NCI-H187 treated with DMSO at 0.1 percent for 48 hours (cell line): ENCODE results near the gene MACROH2A1.

ENCODE experiments used
- DNase-seq: peaks from one replicate; lab custom pipeline; 2025; lab: John Stamatoyannopoulos, UW

The MACROH2A1 gene

GRCh38 chr5:135435467-135436330 lies 36.7 kb upstream of the MACROH2A1 start:
- DNase-seq: no peak

- DNase-seq: no peak
Observed at GRCh38 chr5:135434591-135435466, 35.8 kb upstream of the MACROH2A1 start.

DNA sequence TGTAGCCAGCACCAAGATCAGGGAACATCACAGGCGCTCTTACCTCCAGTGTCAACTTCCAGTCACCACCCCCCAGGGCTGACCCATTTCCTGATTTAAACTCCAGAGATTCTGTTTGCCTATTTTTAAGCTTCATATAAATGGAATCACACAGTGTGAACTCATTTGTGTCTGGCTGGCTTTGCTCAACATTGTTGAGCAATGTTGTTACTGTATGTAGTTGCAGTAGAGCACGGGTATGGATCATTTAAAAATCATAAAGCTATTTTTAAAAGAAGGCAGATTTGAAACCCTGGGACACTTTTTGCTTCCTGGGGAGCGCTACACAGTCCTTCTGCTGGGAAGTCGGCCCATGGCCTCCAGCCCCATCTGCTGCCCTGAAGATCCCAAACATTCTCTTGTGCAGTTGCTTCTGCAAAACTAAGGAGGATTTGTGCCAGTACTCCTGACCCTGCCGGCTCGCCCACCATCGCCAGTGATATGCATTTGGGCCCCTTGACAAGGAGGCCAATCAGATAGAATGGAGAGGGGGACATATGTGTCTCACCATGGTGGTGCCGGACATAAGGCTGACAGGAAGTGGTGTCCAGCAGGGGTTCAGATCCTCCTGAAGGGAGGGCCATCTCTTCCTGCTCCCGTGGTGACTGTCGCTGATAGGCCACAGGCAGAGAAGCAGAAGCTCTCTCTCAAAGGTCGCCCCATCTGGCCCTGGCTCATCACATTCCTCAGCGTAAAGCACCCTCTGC lies 34.8 kb upstream of the MACROH2A1 start:
- no peak for DNase-seq

DNA sequence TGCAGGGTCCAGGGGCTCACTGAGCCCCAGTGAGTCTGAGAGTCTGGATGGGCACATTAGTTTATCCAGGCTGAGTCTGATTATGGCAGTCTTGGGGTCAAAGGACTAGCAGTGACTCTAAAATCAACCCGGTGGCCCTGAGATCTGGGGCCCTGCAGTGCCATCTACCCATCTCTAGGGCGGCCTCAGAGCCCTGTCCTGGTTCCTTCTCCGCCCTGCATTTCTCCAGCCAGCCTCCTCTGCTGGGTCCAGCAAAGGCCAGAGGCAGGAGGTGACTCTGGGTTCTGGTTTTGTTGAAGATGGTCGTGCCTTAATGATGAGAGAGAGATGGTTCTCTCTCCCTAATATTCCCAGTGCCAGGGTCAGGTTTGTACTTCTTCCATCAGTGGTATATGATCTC lies 33.1 kb upstream of the MACROH2A1 start:
- no peak for DNase-seq

GRCh38 chr5:135430135-135430437 lies 31.1 kb upstream of the MACROH2A1 start:
- no peak for DNase-seq

DNA sequence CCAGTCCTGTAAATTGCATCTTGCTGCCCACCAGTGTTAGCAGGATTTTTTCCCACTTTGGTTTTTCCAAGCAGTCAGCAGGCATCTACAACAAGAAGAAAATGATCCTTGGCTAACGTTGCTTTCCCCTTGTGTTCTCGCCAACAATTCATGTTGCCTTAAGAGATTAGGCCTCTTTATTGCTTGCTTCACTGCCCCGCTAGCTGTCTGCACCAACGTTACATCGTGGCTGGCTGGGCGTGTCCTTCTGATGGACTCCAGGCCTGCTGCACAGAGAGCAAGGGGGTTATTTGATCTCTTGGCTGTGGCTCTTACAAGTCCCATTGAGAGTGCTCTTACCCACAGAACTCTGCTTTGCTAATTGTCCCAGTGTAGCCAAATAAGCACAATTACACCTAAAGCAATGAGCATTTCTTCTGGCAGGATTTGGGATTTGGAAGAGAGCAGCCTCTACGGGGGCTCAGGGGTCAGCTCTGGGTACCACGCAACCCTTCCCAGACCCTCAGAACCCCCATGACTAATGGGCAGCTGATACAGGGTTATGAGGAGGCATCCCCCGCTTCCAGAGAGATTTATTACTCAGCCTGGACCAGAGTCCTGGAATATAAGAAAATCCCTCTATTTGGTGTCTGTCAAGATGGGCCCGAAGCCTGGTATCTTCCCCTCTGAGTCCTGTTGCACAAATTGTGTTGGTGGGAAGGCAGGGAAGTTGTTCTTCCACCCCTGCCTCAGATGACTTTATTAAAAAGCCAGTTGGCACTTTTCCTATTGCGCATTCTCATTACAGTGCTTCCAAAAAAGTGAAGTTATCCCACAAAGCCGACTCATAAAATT lies 30.5 kb upstream of the MACROH2A1 start:
- no peak for DNase-seq

- no peak for DNase-seq
Observed at GRCh38 chr5:135428586-135428985, 29.6 kb upstream of the MACROH2A1 start.

DNA sequence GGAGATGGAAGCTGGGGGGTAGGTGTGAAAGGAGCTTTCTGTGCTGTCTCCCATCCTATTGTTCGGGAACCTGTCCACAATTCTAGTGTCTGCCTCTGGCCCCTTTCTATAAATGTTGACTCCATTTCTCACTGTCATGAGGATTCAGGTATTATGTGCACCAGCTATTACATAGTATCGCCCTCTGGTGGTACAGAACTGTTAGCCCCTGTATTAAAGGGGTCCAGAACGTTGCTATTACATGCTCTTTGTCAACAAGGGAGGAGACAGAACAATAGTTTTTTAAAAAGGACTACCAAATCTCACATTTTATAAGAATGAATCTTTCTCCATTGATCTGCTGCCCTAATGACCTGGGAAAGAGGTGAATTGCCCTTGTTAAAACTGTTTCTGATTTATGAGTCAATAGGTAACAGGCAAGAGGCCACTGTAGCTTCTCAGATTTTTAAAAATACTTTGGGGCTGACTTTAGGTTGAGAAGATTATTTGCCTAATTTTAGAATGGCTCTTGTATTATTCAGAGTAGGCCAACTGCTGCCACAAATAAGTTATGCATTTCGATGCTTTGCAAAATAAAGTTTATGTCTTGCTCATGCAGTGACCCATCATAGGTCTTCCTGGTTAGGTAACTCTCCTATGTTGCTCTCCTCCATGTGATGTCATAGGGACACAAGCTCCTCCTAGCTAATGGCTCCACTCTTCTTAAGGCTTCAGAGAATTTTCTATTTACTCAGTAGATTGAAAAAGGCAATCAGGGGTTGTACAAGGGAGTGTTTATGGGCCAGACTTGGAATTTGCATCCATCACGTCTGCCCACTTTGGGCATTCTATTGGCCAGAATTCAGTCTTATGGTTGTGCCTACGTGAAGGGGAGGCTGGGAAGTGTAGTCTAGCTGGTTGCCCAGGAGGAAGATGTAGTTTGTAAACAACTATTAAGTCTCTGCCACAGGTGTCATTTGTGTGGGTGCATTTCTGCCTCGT lies 27.4 kb upstream of the MACROH2A1 start:
- DNase-seq: peak; percentile 22

GRCh38 chr5:135425641-135426040 lies 26.6 kb upstream of the MACROH2A1 start:
- DNase-seq: no peak

DNA sequence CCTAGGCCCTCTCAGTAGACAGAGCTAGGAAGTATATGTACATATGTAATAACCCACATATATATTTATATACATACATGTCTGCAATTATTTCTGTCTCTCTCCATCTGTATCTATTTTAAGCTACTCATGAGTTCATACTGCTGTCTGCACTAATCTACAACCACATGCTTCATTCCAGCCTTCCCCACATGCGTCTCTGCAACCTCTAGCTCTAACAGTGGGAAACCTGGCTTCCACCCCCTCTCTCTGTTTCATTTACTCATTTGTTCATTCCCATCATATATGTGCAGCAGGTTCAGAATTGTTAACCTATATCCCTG lies 24.8 kb upstream of the MACROH2A1 start:
- no peak for DNase-seq

GRCh38 chr5:135423146-135423845 lies 24.3 kb upstream of the MACROH2A1 start:
- no peak for DNase-seq

DNA sequence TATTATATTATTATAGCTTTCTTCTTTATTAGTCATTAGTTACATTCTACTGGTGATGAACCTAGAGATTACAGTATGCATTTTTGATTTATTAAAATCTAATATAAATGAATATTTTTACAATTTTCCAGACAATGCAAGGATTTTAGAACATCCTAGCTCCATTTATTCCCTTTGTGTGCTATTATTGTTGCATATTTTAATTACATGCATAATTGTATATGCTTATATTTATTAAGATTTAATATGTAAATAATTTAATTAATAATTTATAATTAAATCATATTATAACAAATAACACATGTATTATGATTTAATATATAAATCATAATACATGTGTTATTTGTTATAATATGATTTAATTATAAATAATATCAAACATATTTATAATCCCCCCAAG lies 23.4 kb upstream of the MACROH2A1 start:
- no peak for DNase-seq

- no peak for DNase-seq
Observed at GRCh38 chr5:135417083-135417482, 18.1 kb upstream of the MACROH2A1 start.

- no peak for DNase-seq
Observed at GRCh38 chr5:135405082-135405481, 6.1 kb upstream of the MACROH2A1 start.

GRCh38 chr5:135402031-135402430 lies 3.0 kb upstream of the MACROH2A1 start:
- DNase-seq: no peak

- no peak for DNase-seq
Observed at GRCh38 chr5:135400866-135401265, 1.8 kb upstream of the MACROH2A1 start.

DNA sequence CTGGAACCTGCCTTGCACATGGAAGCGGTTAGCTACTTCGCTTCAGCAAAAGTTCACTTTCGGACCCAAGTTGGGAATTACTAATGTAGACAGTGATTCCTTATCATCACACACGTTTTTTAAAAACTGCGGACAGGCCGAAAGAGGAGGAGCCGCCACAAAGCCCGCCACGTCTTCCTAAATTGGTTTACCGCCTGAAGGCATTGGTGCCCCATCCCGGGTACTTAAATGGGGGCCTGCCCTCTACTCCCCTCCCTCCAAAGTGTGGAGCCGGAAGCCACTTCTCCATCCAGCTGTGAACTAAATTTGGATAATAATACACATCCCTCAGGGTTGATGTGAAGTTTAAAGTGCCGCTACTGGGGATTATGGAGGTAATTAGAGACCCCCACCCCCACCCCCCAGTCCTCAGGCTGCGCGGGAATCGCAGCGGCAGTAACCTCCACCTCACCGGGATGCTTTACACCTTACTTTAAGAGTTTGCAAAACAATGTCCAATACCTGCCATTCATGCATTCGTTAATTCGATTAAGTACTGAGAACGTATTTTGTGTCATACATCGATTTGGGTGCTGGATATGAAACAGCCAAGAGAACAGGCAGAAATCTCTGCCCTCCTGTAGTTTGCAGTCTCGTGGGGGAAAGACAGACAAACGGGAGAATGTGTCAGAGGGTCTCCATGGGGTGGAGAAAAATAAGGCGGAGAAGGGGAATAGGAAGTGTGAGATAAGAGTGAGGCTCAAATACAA lies 937 bp upstream of the MACROH2A1 start:
- no peak for DNase-seq

- peak; percentile 34 for DNase-seq
Observed at GRCh38 chr5:135398160-135398854, 724 bp downstream of the MACROH2A1 start.

DNA sequence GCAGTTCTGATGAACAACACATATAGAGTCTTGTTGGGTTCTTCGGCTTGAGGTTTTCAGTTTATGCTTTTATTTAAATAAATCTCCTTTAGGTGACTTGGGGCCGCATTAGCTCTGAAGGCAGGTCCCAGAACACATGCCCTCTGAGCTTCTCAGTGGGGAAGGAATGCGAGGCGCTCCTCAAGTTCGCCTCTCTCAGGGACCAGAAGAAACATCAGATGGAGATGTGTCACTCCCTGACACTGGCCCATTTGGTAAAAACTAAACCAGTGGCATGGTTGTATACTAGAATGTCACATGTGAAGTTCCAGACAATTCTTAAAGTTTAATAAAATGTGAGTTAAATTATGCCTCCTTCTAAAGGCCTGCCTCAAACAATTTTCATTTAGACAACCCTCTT lies 1.9 kb downstream of the MACROH2A1 start:
- no peak for DNase-seq
